Measurements from ENCODE around the gene GAK.

The GAK gene

DNA sequence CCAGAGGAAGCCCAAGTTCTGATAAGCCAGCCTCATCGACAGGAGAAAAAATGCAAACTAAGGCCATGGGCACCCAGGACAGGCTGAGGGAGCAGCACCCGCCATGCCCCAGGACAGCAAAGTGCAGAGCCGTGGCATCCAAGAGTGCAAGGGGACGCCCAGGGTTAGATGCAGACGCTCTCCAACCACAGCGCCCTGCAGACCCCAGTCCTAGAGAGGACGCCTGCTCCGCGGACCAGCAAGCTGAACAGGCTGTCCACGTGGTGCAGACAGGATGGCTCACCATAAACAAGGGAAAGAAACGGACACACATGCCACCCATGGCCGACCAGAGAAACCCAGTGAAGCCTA lies 32.6 kb downstream of the GAK start:
- DNase-seq, result no peak
- Histone ChIP-seq H3K4me3 (ENCODE audit: low read depth in 1 of 2, low read length in 2 of 2) (no peak overlapping the region), H3K27ac (ENCODE audit: low read length) (no peak overlapping the region), H4K20me1 (ENCODE audit: insufficient read depth, low read length) (peaks cover 47% of the 10 kb centered on the region), H3K4me1 (ENCODE audit: insufficient read depth, low read length) (no peaks in the 10 kb centered on the region), H3K9me3 (ENCODE audit: insufficient read depth, low read length, severe bottlenecking) (no peaks in the 10 kb centered on the region), H3K27me3 (ENCODE audit: insufficient read depth, low read length, poor library complexity) (no peaks in the 10 kb centered on the region), H3K9ac (ENCODE audit: low read depth, low read length) (no peak overlapping the region), H2AFZ (ENCODE audit: low read depth, low read length) (no peak overlapping the region), H3K36me3 (ENCODE audit: insufficient read depth, low read length) (peaks cover 70% of the 10 kb centered on the region), H3K79me2 (ENCODE audit: insufficient read depth, low read length) (peaks cover 11% of the 10 kb centered on the region; the same call in 1 of the 2 replicates), H3K4me2 (ENCODE audit: insufficient read depth, low read length) (no peak overlapping the region)
- no peak for ATAC-seq (ENCODE audit: insufficient read depth, low read depth)
- TF ChIP-seq, protein P1, sequence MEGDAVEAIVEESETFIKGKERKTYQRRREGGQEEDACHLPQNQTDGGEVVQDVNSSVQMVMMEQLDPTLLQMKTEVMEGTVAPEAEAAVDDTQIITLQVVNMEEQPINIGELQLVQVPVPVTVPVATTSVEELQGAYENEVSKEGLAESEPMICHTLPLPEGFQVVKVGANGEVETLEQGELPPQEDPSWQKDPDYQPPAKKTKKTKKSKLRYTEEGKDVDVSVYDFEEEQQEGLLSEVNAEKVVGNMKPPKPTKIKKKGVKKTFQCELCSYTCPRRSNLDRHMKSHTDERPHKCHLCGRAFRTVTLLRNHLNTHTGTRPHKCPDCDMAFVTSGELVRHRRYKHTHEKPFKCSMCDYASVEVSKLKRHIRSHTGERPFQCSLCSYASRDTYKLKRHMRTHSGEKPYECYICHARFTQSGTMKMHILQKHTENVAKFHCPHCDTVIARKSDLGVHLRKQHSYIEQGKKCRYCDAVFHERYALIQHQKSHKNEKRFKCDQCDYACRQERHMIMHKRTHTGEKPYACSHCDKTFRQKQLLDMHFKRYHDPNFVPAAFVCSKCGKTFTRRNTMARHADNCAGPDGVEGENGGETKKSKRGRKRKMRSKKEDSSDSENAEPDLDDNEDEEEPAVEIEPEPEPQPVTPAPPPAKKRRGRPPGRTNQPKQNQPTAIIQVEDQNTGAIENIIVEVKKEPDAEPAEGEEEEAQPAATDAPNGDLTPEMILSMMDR (IDR thresholded peaks at IDR 0.05; ENCODE audit: borderline replicate concordance, extremely low read depth, low read length, poor library complexity, severe bottlenecking), result no peak
- TF ChIP-seq EZH2 (IDR thresholded peaks at IDR 0.05; ENCODE audit: borderline replicate concordance, low read depth, low read length, severe bottlenecking), result no peak

DNA sequence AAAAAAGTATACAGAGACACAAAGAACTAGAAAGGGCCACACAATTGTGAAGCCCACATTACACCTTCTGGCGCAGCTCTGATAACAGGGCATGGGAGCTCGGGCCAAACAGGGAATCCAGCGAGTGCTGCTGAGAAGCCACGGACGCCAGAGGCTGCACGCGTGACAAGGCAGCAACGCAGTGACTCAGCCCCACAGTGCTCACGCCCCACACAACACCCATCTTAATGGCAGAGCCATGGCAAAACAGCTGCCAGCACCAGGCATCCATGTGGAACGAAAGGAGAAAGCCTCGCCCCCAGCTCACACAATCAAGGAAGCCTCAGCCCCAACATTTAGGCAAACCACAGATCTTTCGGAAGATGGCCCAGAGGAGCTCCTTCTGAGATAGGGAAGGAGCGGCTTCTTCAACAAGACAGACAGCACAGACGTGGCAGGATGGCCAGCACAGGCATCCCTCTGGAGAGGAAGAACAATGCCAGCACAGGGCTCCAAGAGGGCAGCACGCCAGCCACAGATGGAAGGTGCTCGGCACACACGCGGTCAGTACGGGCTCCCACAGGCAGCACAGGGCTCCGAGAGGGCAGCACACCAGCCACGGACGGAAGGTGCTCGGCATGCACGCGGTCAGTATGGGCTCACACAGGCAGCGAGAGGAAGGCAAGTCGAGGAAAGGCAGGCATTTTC lies 33.1 kb downstream of the GAK start:
- H3K36me3 ChIP-seq (ENCODE audit: insufficient read depth, low read length), result peaks cover 69% of the 10 kb centered on the region
- no peak overlapping the region for H3K4me2 ChIP-seq (ENCODE audit: insufficient read depth, low read length)
- H3K4me1 ChIP-seq (ENCODE audit: insufficient read depth, low read length), result no peaks in the 10 kb centered on the region
- ATAC-seq (ENCODE audit: insufficient read depth, low read depth), result no peak
- TF ChIP-seq EZH2 (IDR thresholded peaks at IDR 0.05; ENCODE audit: borderline replicate concordance, low read depth, low read length, severe bottlenecking), result no peak
- TF ChIP-seq, protein P1 (IDR thresholded peaks at IDR 0.05; ENCODE audit: borderline replicate concordance, extremely low read depth, low read length, poor library complexity, severe bottlenecking), result no peak
- H4K20me1 ChIP-seq (ENCODE audit: insufficient read depth, low read length), result peaks cover 47% of the 10 kb centered on the region
- no peaks in the 10 kb centered on the region for H3K27me3 ChIP-seq (ENCODE audit: insufficient read depth, low read length, poor library complexity)
- H2AFZ ChIP-seq (ENCODE audit: low read depth, low read length), result no peak overlapping the region
- H3K4me3 ChIP-seq (ENCODE audit: low read depth in 1 of 2, low read length in 2 of 2), result no peak overlapping the region
- H3K9me3 ChIP-seq (ENCODE audit: insufficient read depth, low read length, severe bottlenecking), result no peaks in the 10 kb centered on the region
- H3K79me2 ChIP-seq (ENCODE audit: insufficient read depth, low read length), result peaks cover 11% of the 10 kb centered on the region; the same call in 1 of the 2 replicates
- DNase-seq, result no peak
- no peak overlapping the region for H3K9ac ChIP-seq (ENCODE audit: low read depth, low read length)
- H3K27ac ChIP-seq (ENCODE audit: low read length), result no peak overlapping the region

DNA sequence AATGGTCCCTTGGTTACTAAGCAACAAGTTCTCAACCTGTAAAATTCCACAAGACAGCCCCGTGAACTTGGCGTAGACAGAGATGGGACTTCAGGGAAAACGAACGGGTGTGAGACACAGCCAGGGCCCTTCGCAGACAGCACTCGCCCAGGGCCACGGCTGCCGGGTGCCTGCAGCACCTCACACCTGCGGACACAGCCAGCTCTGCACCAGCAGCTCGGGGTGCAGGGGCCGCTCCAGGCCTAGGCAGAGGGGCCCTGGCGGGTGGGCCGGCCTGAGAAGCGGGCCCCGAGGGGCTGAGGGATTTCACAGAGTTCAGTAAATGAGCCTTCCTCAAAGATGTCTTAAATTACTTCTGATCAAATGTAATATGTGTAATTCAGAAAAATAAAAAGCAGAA lies 34.0 kb downstream of the GAK start:
- Histone ChIP-seq H3K36me3 (ENCODE audit: insufficient read depth, low read length) (peaks cover 72% of the 10 kb centered on the region), H3K27me3 (ENCODE audit: insufficient read depth, low read length, poor library complexity) (no peaks in the 10 kb centered on the region), H3K27ac (ENCODE audit: low read length) (no peak overlapping the region), H4K20me1 (ENCODE audit: insufficient read depth, low read length) (peaks cover 43% of the 10 kb centered on the region), H3K4me2 (ENCODE audit: insufficient read depth, low read length) (no peak overlapping the region), H3K4me1 (ENCODE audit: insufficient read depth, low read length) (no peaks in the 10 kb centered on the region), H3K4me3 (ENCODE audit: low read depth in 1 of 2, low read length in 2 of 2) (no peak overlapping the region), H3K9me3 (ENCODE audit: insufficient read depth, low read length, severe bottlenecking) (no peaks in the 10 kb centered on the region), H2AFZ (ENCODE audit: low read depth, low read length) (no peak overlapping the region), H3K9ac (ENCODE audit: low read depth, low read length) (no peak overlapping the region), H3K79me2 (ENCODE audit: insufficient read depth, low read length) (peaks cover 11% of the 10 kb centered on the region; the same call in 1 of the 2 replicates)
- DNase-seq (no peak), ATAC-seq (ENCODE audit: insufficient read depth, low read depth) (no peak)
- TF ChIP-seq, protein P1 (IDR thresholded peaks at IDR 0.05; ENCODE audit: borderline replicate concordance, extremely low read depth, low read length, poor library complexity, severe bottlenecking), result no peak
- no peak for TF ChIP-seq EZH2 (IDR thresholded peaks at IDR 0.05; ENCODE audit: borderline replicate concordance, low read depth, low read length, severe bottlenecking)
